RWPE1 (cell line): ENCODE measurements around the gene VWA8.

Experiments
- CTCF ChIA-PET: fragments of 350-600 bp; sonication (Branson Sonifier 250); formaldehyde crosslinking; extraction: SDS; loops from one replicate; lab custom pipeline; 2021; lab: Yijun Ruan, JAX
- POLR2A ChIA-PET: fragments of 400-600 bp; formaldehyde crosslinking; extraction: SDS; loops from one replicate; lab custom pipeline; 2020; ENCODE audit warnings: antibody characterized with exemption; ENCODE audit not compliant: low non-redundant PET; lab: Yijun Ruan, JAX
- DNase-seq: peaks from one replicate; pipeline ENCODE4 v3.0.0; 2012; ENCODE audit warnings: low spot score
- H3K27ac ChIP-seq: fragments of 450-650 bp; 2 replicates; pipeline ENCODE4 v1.5.1; 2017
- TF ChIP-seq, protein P1 (sequence below): fragments of 450-650 bp; conservative IDR thresholded peaks from 2 replicates; pipeline ENCODE4 v1.5.1; 2017; ENCODE audit warnings: low read depth, mild to moderate bottlenecking

The VWA8 gene

DNA sequence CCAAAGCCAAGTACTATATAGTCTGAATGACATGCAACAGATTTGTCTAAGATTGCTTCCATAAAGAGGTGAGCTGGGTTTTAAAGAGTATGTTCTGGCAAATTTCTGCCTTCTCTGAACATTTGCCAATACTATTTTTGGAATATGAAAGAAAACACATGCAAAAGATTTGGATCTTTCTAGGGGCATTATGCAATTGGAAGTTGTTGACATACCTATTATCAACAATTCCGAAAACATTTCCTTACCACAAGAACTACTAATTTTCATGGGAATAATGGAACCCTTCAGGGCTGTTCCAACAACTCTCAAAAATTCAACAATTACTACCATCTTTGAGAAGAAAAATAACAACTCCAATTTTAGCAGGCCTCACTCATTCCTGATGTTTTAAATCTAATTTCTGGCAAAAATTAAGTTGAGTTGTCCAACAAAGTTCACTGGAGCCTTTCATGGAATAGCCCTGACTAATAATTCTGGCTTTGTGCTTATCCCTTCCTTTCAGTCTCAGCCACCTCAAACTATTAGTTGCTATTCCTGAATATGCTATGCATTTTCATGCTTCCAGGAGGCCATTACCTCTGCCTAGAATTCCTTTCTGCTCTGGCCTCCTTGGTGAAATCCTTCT lies 253.6 kb downstream of the VWA8 start:
- TF ChIP-seq, protein P1, sequence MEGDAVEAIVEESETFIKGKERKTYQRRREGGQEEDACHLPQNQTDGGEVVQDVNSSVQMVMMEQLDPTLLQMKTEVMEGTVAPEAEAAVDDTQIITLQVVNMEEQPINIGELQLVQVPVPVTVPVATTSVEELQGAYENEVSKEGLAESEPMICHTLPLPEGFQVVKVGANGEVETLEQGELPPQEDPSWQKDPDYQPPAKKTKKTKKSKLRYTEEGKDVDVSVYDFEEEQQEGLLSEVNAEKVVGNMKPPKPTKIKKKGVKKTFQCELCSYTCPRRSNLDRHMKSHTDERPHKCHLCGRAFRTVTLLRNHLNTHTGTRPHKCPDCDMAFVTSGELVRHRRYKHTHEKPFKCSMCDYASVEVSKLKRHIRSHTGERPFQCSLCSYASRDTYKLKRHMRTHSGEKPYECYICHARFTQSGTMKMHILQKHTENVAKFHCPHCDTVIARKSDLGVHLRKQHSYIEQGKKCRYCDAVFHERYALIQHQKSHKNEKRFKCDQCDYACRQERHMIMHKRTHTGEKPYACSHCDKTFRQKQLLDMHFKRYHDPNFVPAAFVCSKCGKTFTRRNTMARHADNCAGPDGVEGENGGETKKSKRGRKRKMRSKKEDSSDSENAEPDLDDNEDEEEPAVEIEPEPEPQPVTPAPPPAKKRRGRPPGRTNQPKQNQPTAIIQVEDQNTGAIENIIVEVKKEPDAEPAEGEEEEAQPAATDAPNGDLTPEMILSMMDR: no peak
- DNase-seq: no peak
- ChIA-PET POLR2A (no interaction called here), CTCF (interaction anchor here (0.6 kb wide), 1 partner anchor 149 kb away, joined by 3 read pairs; no protein-coding TSS in a partner anchor)
- no peak overlapping the region for H3K27ac ChIP-seq

DNA sequence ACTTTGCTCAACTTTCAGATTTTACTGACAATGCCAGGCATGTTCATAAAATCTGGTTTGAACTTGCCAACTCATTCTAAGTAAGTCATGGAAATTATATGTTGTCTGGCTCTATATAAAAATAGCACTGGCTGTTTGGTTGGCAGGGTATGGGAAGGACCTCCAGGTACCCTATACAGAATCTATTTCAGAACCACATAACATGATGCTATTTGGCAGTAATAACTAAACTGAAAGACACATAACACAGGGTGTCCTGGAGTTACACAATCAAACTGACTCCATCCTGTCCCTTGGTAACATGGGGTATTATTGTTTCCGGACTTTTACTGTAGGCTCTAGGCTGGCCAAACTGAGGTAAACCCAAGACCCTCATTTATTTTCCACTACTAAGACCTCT lies 254.8 kb downstream of the VWA8 start:
- no peak overlapping the region for H3K27ac ChIP-seq
- TF ChIP-seq, protein P1: no peak
- DNase-seq: no peak
- ChIA-PET POLR2A (no interaction called here), CTCF (no interaction called here)

DNA sequence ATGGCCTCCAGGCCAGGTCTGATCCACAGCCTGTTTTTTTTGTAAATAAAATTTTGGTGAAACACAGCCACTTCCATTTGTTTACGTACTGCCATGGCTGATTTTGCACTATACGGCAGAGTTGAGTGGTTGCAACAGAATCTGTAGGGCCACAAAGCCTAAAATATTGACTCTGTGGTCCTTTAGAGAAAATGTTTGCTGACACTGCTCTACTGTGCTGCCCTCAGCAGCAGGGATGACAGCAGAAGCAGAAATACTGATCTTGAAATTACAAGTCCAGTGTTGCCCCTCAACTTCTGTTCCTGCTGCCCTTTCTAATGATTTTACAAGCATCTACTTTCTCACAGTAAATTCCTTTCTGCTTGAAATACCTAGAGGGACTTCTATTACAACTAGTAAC lies 258.4 kb downstream of the VWA8 start:
- ChIA-PET CTCF (interaction anchor here (0.9 kb wide), 1 partner anchor 34 kb away, joined by 3 read pairs; no protein-coding TSS in a partner anchor), POLR2A (no interaction called here)

GRCh38 chr13:41701676-41702075 lies 259.2 kb downstream of the VWA8 start:
- TF ChIP-seq, protein P1: no peak
- ChIA-PET POLR2A (no interaction called here), CTCF (no interaction called here)
- H3K27ac ChIP-seq: no peak overlapping the region
- no peak for DNase-seq

More for the DNA sequence above, 258.4 kb downstream of the VWA8 start:
- TF ChIP-seq, protein P1: no peak
- no peak overlapping the region for H3K27ac ChIP-seq
- no peak for DNase-seq

- peak; percentile 50 for DNase-seq
- H3K27ac ChIP-seq: no peak overlapping the region
- ChIA-PET POLR2A (no interaction called here), CTCF (no interaction called here)
- TF ChIP-seq, protein P1: no peak
Observed at GRCh38 chr13:41700790-41701310, 260.1 kb downstream of the VWA8 start.

DNA sequence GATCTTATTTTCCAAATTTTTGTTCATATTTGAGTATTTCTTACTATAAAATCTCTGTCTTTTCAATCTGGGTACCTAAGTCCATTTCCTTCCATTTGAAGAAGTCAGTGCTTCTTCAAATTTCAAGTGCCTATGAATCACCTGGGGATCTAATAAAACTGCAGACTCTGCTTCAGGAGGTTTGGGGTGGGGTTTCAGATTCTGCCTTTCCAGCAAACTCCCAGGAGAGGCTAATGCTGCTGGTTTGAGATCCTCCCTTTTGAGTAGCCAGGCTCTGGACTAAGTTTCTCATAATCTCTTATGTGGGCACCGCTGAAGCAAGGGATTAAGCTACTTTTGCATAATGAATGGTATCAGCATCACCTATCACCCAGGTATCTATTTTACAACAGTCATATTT lies 261.1 kb downstream of the VWA8 start:
- TF ChIP-seq, protein P1: no peak
- no peak overlapping the region for H3K27ac ChIP-seq
- ChIA-PET POLR2A (no interaction called here), CTCF (no interaction called here)
- DNase-seq: no peak
